HUES64 (cell line): ENCODE results near the gene KCTD15.

Source experiments
- H3K27ac ChIP-seq: 2 replicates; pipeline ENCODE4 v1.7.0; 2013; ENCODE audit warnings: low read depth, low read length, inconsistent platforms
- H3K27me3 ChIP-seq: 2 replicates; pipeline ENCODE4 v1.6.1; 2013; ENCODE audit warnings: mild to moderate bottlenecking, low read length; ENCODE audit not compliant: insufficient read depth
- H3K36me3 ChIP-seq: 2 replicates; pipeline ENCODE4 v1.6.1; 2013; ENCODE audit warnings: mild to moderate bottlenecking, low read length; ENCODE audit not compliant: insufficient read depth
- H3K4me1 ChIP-seq: 2 replicates; pipeline ENCODE4 v1.6.1; 2013; ENCODE audit warnings: mild to moderate bottlenecking, low read length, moderate library complexity; ENCODE audit not compliant: insufficient read depth
- H3K4me3 ChIP-seq: 2 replicates; pipeline ENCODE4 v1.5.1; 2013; ENCODE audit warnings: mild to moderate bottlenecking, low read length, moderate library complexity
- H3K9ac ChIP-seq: 2 replicates; pipeline ENCODE4 v1.6.1; 2013; ENCODE audit warnings: mild to moderate bottlenecking, low read depth, low read length
- H3K9me3 ChIP-seq: 2 replicates; pipeline ENCODE4 v1.6.1; 2013; ENCODE audit warnings: low read depth, low read length; ENCODE audit not compliant: insufficient read depth
- WGBS: fragments of 150-250, 120-280 bp; methylation state at CpG from one replicate; pipeline ENCODE4 v1.1.7; 2013; ENCODE audit warnings: missing lambda C conversion rate; 5-methylcytosine and 5-hydroxymethylcytosine counted together

Gene KCTD15

GRCh38 chr19:33808399-33808798 is 11.7 kb downstream of the KCTD15 start:
- Histone ChIP-seq H3K36me3 (peaks cover 87% of the 10 kb centered on the region), H3K27ac (no peak overlapping the region), H3K27me3 (no peaks in the 10 kb centered on the region), H3K9me3 (no peaks in the 10 kb centered on the region), H3K4me1 (no peaks in the 10 kb centered on the region), H3K4me3 (no peak overlapping the region), H3K9ac (no peak overlapping the region)
- 98% methylated on average over 1 of the region's 1 CpG for WGBS

- no peak overlapping the region for H3K9ac ChIP-seq
These were observed 13.3 kb downstream of the KCTD15 start for GRCh38 chr19:33809960-33810359.

GRCh38 chr19:33810821-33811220 is 14.2 kb downstream of the KCTD15 start:
- Histone ChIP-seq H3K27ac (no peak overlapping the region), H3K4me3 (no peak overlapping the region), H3K36me3 (peaks cover 67% of the 10 kb centered on the region), H3K9me3 (no peaks in the 10 kb centered on the region), H3K27me3 (no peaks in the 10 kb centered on the region), H3K4me1 (no peaks in the 10 kb centered on the region), H3K9ac (no peak overlapping the region)
- 90% methylated on average over 11 of the region's 11 CpGs for WGBS

More at GRCh38 chr19:33809960-33810359, 13.3 kb downstream of the KCTD15 start:
- H3K4me3 ChIP-seq, result no peak overlapping the region
- no peaks in the 10 kb centered on the region for H3K27me3 ChIP-seq
- no peaks in the 10 kb centered on the region for H3K9me3 ChIP-seq
- peaks cover 76% of the 10 kb centered on the region for H3K36me3 ChIP-seq
- H3K27ac ChIP-seq, result no peak overlapping the region
- H3K4me1 ChIP-seq, result no peaks in the 10 kb centered on the region
- 97% methylated on average over 6 of the region's 6 CpGs for WGBS

GRCh38 chr19:33811246-33811645 is 14.6 kb downstream of the KCTD15 start:
- no peak overlapping the region for H3K27ac ChIP-seq
- H3K9me3 ChIP-seq, result no peaks in the 10 kb centered on the region
- no peak overlapping the region for H3K4me3 ChIP-seq
- 96% methylated on average over 41 of the region's 41 CpGs for WGBS
- H3K4me1 ChIP-seq, result no peaks in the 10 kb centered on the region
- H3K9ac ChIP-seq, result no peak overlapping the region
- peaks cover 63% of the 10 kb centered on the region for H3K36me3 ChIP-seq
- H3K27me3 ChIP-seq, result no peaks in the 10 kb centered on the region

GRCh38 chr19:33811736-33812387 is 15.2 kb downstream of the KCTD15 start:
- H3K9ac ChIP-seq, result no peak overlapping the region
- WGBS, result 92% methylated on average over 14 of the region's 14 CpGs
- H3K36me3 ChIP-seq, result peaks cover 58% of the 10 kb centered on the region
- H3K4me3 ChIP-seq, result no peak overlapping the region
- no peaks in the 10 kb centered on the region for H3K4me1 ChIP-seq
- H3K27me3 ChIP-seq, result no peaks in the 10 kb centered on the region
- H3K27ac ChIP-seq, result no peak overlapping the region; the same call in 1 of the 2 replicates
- H3K9me3 ChIP-seq, result no peaks in the 10 kb centered on the region

- H3K4me3 ChIP-seq, result no peak overlapping the region
- no peak overlapping the region; the same call in 1 of the 2 replicates for H3K27ac ChIP-seq
- WGBS, result 94% methylated on average over 28 of the region's 28 CpGs
- H3K9ac ChIP-seq, result no peak overlapping the region
- H3K27me3 ChIP-seq, result no peaks in the 10 kb centered on the region
- no peaks in the 10 kb centered on the region for H3K9me3 ChIP-seq
- H3K4me1 ChIP-seq, result no peaks in the 10 kb centered on the region
- peaks cover 51% of the 10 kb centered on the region for H3K36me3 ChIP-seq
These were observed 16.0 kb downstream of the KCTD15 start for GRCh38 chr19:33812388-33813330.

GRCh38 chr19:33813391-33814101 is 16.9 kb downstream of the KCTD15 start:
- H3K4me1 ChIP-seq, result no peaks in the 10 kb centered on the region
- no peak overlapping the region for H3K27ac ChIP-seq
- no peaks in the 10 kb centered on the region for H3K9me3 ChIP-seq
- H3K36me3 ChIP-seq, result peaks cover 42% of the 10 kb centered on the region
- 91% methylated on average over 16 of the region's 16 CpGs for WGBS
- H3K27me3 ChIP-seq, result no peaks in the 10 kb centered on the region
- H3K9ac ChIP-seq, result no peak overlapping the region
- H3K4me3 ChIP-seq, result no peak overlapping the region

- H3K36me3 ChIP-seq, result peaks cover 33% of the 10 kb centered on the region
- no peaks in the 10 kb centered on the region for H3K27me3 ChIP-seq
- H3K4me3 ChIP-seq, result no peak overlapping the region
- no peak overlapping the region for H3K9ac ChIP-seq
- H3K4me1 ChIP-seq, result peaks cover 3% of the 10 kb centered on the region; the same call in 1 of the 2 replicates
- no peak overlapping the region for H3K27ac ChIP-seq
- H3K9me3 ChIP-seq, result no peaks in the 10 kb centered on the region
- WGBS, result 94% methylated on average over 21 of the region's 21 CpGs
These were observed 17.8 kb downstream of the KCTD15 start for GRCh38 chr19:33814181-33815165.

- peaks cover 5% of the 10 kb centered on the region; the same call in 1 of the 2 replicates for H3K4me1 ChIP-seq
- H3K9ac ChIP-seq, result no peak overlapping the region
These were observed 19.0 kb downstream of the KCTD15 start for GRCh38 chr19:33815380-33816340.

More at GRCh38 chr19:33815380-33816340, 19.0 kb downstream of the KCTD15 start:
- Histone ChIP-seq H3K9me3 (no peaks in the 10 kb centered on the region), H3K27ac (no peak overlapping the region), H3K36me3 (peaks cover 31% of the 10 kb centered on the region), H3K4me3 (no peak overlapping the region), H3K27me3 (peaks cover 3% of the 10 kb centered on the region; the same call in 1 of the 2 replicates)
- 90% methylated on average over 15 of the region's 15 CpGs for WGBS
